ENCODE data around the gene PIPOX.

PIPOX gene

GRCh38 chr17:29069526-29070041 lies 26.6 kb downstream of the PIPOX start:
- H3K4me2 ChIP-seq (ENCODE audit: low read length), result no peak overlapping the region
- H4K20me1 ChIP-seq (ENCODE audit: insufficient read depth, low read length), result no peaks in the 10 kb centered on the region
- H3K4me1 ChIP-seq (ENCODE audit: insufficient read depth, low read length, severe bottlenecking), result no peaks in the 10 kb centered on the region
- no peak overlapping the region for H3K4me3 ChIP-seq (ENCODE audit: low read depth, low read length, poor library complexity, severe bottlenecking)
- no peaks in the 10 kb centered on the region for H3K79me2 ChIP-seq (ENCODE audit: insufficient read depth, low read length)
- no peaks in the 10 kb centered on the region for H3F3A ChIP-seq (ENCODE audit: insufficient read depth, low read length)
- no peak overlapping the region for H3K9ac ChIP-seq (ENCODE audit: low read length)
- H3K9me3 ChIP-seq (ENCODE audit: low read length), result no peaks in the 10 kb centered on the region
- no peak for TF ChIP-seq EZH2 (IDR thresholded peaks at IDR 0.05; ENCODE audit: borderline replicate concordance, low read length)
- TF ChIP-seq, protein P1, sequence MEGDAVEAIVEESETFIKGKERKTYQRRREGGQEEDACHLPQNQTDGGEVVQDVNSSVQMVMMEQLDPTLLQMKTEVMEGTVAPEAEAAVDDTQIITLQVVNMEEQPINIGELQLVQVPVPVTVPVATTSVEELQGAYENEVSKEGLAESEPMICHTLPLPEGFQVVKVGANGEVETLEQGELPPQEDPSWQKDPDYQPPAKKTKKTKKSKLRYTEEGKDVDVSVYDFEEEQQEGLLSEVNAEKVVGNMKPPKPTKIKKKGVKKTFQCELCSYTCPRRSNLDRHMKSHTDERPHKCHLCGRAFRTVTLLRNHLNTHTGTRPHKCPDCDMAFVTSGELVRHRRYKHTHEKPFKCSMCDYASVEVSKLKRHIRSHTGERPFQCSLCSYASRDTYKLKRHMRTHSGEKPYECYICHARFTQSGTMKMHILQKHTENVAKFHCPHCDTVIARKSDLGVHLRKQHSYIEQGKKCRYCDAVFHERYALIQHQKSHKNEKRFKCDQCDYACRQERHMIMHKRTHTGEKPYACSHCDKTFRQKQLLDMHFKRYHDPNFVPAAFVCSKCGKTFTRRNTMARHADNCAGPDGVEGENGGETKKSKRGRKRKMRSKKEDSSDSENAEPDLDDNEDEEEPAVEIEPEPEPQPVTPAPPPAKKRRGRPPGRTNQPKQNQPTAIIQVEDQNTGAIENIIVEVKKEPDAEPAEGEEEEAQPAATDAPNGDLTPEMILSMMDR (IDR thresholded peaks at IDR 0.05; ENCODE audit: low read length), result no peak
- no peak overlapping the region for H3K27ac ChIP-seq (ENCODE audit: low read depth, low read length, poor library complexity, severe bottlenecking)
- no peak overlapping the region for H2AFZ ChIP-seq (ENCODE audit: low read length)
- H3K9me2 ChIP-seq (ENCODE audit: low read depth, low read length), result no peaks in the 10 kb centered on the region
- H3K27me3 ChIP-seq (ENCODE audit: insufficient read depth, low read length), result no peaks in the 10 kb centered on the region
- H3K36me3 ChIP-seq (ENCODE audit: insufficient read depth, low read length), result no peaks in the 10 kb centered on the region

DNA sequence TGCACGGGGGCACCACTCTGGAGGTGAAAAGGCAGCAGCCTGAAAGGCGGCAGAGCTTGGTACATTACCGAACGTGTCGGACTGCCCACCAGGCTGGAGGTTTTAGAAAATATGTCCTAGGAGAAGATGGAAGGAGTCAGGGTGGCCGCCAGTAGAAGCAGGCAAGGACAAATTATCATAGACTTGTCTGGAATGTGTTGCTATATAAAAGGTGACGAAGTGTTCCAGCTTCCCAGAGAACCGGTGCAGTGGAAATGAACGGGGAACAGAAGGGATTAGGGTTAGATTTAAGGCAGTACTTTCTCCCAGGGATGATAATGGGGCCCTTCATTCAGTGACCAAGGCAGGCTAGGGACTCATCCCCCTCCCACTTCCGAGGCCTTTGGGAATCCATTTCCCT lies 27.4 kb downstream of the PIPOX start:
- Histone ChIP-seq H3K9me2 (ENCODE audit: low read depth, low read length) (no peaks in the 10 kb centered on the region), H3K4me2 (ENCODE audit: low read length) (no peak overlapping the region), H3F3A (ENCODE audit: insufficient read depth, low read length) (no peaks in the 10 kb centered on the region), H2AFZ (ENCODE audit: low read length) (no peak overlapping the region), H3K4me3 (ENCODE audit: low read depth, low read length, poor library complexity, severe bottlenecking) (no peak overlapping the region), H3K79me2 (ENCODE audit: insufficient read depth, low read length) (no peaks in the 10 kb centered on the region), H3K27ac (ENCODE audit: low read depth, low read length, poor library complexity, severe bottlenecking) (no peak overlapping the region), H3K9ac (ENCODE audit: low read length) (no peak overlapping the region), H3K36me3 (ENCODE audit: insufficient read depth, low read length) (no peaks in the 10 kb centered on the region), H3K9me3 (ENCODE audit: low read length) (no peaks in the 10 kb centered on the region), H4K20me1 (ENCODE audit: insufficient read depth, low read length) (no peaks in the 10 kb centered on the region), H3K4me1 (ENCODE audit: insufficient read depth, low read length, severe bottlenecking) (no peaks in the 10 kb centered on the region), H3K27me3 (ENCODE audit: insufficient read depth, low read length) (no peaks in the 10 kb centered on the region)
- TF ChIP-seq, protein P1 (IDR thresholded peaks at IDR 0.05; ENCODE audit: low read length), result no peak
- no peak for TF ChIP-seq EZH2 (IDR thresholded peaks at IDR 0.05; ENCODE audit: borderline replicate concordance, low read length)

DNA sequence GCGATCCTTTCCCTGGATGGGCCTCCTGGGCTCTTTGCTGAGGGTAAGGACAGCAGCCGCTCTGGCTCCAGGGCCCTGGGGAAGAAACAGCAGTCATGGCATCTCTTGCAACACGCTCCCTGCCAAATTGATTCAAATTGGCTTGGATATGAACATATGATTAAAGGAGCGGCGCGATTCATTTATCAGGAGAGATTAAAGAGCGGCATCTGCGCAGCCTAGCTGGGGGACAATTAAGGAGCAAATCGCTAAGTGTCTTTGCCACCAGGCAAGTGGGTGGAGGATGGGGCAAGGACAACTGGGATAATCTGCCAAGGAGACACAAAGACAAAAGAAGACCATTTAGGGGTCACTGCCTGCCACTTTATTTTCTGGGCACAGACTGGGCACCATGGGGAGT lies 27.8 kb downstream of the PIPOX start:
- Histone ChIP-seq H2AFZ (ENCODE audit: low read length) (no peak overlapping the region), H3K27ac (ENCODE audit: low read depth, low read length, poor library complexity, severe bottlenecking) (no peak overlapping the region)
- TF ChIP-seq, protein P1 (IDR thresholded peaks at IDR 0.05; ENCODE audit: low read length), result no peak

More for the DNA sequence above, 27.8 kb downstream of the PIPOX start:
- Histone ChIP-seq H3K4me2 (ENCODE audit: low read length) (no peak overlapping the region), H3K79me2 (ENCODE audit: insufficient read depth, low read length) (no peaks in the 10 kb centered on the region), H4K20me1 (ENCODE audit: insufficient read depth, low read length) (no peaks in the 10 kb centered on the region), H3K27me3 (ENCODE audit: insufficient read depth, low read length) (no peaks in the 10 kb centered on the region), H3K9me2 (ENCODE audit: low read depth, low read length) (no peaks in the 10 kb centered on the region), H3F3A (ENCODE audit: insufficient read depth, low read length) (no peaks in the 10 kb centered on the region), H3K9me3 (ENCODE audit: low read length) (no peaks in the 10 kb centered on the region), H3K9ac (ENCODE audit: low read length) (no peak overlapping the region), H3K4me1 (ENCODE audit: insufficient read depth, low read length, severe bottlenecking) (no peaks in the 10 kb centered on the region), H3K4me3 (ENCODE audit: low read depth, low read length, poor library complexity, severe bottlenecking) (no peak overlapping the region), H3K36me3 (ENCODE audit: insufficient read depth, low read length) (no peaks in the 10 kb centered on the region)
